Ecto neural progenitor cell (in vitro differentiated cells): ENCODE measurements around the gene MYPN.
"Not testable (repeated sequence)": the region's sequence is repeated elsewhere in the genome, so short reads cannot be mapped to it uniquely, and the experiment has no call there.

Source experiments
- DNase-seq: peaks from one replicate; pipeline ENCODE4 v3.0.0-alpha.2; 2018; ENCODE audit warnings: low spot score

The MYPN gene, protein sequence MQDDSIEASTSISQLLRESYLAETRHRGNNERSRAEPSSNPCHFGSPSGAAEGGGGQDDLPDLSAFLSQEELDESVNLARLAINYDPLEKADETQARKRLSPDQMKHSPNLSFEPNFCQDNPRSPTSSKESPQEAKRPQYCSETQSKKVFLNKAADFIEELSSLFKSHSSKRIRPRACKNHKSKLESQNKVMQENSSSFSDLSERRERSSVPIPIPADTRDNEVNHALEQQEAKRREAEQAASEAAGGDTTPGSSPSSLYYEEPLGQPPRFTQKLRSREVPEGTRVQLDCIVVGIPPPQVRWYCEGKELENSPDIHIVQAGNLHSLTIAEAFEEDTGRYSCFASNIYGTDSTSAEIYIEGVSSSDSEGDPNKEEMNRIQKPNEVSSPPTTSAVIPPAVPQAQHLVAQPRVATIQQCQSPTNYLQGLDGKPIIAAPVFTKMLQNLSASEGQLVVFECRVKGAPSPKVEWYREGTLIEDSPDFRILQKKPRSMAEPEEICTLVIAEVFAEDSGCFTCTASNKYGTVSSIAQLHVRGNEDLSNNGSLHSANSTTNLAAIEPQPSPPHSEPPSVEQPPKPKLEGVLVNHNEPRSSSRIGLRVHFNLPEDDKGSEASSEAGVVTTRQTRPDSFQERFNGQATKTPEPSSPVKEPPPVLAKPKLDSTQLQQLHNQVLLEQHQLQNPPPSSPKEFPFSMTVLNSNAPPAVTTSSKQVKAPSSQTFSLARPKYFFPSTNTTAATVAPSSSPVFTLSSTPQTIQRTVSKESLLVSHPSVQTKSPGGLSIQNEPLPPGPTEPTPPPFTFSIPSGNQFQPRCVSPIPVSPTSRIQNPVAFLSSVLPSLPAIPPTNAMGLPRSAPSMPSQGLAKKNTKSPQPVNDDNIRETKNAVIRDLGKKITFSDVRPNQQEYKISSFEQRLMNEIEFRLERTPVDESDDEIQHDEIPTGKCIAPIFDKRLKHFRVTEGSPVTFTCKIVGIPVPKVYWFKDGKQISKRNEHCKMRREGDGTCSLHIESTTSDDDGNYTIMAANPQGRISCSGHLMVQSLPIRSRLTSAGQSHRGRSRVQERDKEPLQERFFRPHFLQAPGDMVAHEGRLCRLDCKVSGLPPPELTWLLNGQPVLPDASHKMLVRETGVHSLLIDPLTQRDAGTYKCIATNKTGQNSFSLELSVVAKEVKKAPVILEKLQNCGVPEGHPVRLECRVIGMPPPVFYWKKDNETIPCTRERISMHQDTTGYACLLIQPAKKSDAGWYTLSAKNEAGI (N-terminal part only)

GRCh38 chr10:68109331-68109730 is at the start of gene MYPN:
MYPN (plus strand) TSS chr10:68109488; CDS start chr10:68121439, 11,951 bp downstream.
- no peak for DNase-seq

DNA sequence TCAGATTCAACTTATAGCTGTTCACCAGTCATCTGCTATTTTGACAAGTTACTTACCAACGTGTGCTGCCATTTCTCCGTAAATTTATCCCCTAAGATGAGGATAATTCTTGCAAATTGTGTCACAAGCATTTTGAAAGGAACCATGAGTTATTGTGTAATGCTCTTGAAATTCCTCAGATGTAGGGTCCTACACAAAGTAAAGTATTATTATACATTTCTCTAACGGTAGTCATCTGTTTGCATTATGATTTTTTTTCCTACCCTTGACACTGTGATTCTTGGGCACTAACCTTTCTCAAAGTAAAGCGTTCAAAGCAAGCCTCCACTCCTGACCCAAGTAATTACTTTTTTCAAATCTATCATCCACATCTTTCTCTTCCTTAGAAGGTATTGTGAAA is 42.3 kb upstream of the MYPN start:
- no peak for DNase-seq

- no peak for DNase-seq
Measured at GRCh38 chr10:68067508-68067907, 41.8 kb upstream of the MYPN start.

DNA sequence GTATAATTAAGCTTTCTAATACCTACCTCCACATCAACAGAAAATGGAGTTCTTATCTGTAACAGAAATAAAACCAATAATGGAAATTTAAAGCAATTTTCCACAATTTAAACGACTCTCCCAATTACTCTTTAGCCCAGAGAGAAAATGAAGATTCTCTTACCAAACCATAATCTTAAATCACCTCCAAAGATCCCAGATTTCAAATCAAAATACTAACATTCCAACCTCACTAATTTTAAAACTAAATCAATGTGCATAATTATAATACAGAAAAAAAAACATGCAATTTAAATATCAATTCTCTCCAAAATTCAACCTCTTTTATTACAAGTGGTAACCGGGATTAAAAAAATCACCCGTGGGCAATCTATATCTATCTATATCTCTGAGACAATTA is 35.7 kb upstream of the MYPN start:
- DNase-seq, result no peak

GRCh38 chr10:68074031-68074774 is 35.1 kb upstream of the MYPN start:
- no peak for DNase-seq

DNA sequence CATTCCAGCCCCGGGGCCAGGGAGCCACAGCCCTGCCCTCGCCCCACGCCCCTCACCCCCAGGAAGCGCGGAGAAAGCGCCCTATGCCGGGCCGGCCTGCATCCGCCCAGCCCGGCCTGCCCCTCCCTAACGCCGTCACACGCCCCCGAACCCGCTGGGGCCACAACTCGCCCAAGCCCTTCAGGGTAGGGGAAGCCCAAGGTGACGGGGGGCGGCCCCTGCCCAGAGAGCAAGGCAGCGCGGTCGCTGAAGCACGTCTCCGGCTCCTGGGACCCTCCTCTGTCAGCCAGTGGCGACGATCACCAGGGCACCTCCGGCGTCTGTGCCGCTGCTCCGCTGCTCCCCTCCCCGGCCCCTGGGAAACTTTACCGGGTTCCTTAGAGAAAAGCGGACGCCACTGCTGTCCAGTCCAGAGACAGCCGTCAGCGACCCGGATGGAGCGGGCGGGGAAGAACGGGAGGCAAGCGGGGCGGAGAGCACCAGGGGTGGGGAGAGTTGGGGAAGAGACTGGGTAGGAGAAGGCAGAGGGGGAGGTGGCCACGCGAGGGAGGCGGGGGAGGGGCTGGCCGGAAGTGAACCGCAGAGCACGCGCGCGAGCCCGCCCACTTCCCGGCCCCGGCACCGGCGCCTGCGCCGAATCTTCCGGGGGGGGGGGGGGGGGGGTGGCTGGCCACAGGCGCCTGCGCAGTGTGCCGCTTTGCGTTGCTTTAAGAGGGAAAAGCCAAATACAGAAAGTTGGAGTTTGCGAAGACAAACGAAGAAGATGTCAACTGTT is 34.3 kb upstream of the MYPN start, which contains the start of gene HERC4:
TSS of gene HERC4 (minus strand) at position 509 of the 775 bp plus-strand sequence. CDS start 2,175 bp downstream, outside the sequence.
- peak; percentile 96 for DNase-seq

GRCh38 chr10:68075550-68076004 is 33.7 kb upstream of the MYPN start:
- no peak for DNase-seq

- not testable (repeated sequence) for DNase-seq
Measured at GRCh38 chr10:68076081-68076480, 33.2 kb upstream of the MYPN start.

GRCh38 chr10:68077026-68077425 is 32.3 kb upstream of the MYPN start:
- DNase-seq, result no peak

GRCh38 chr10:68079434-68079833 is 29.9 kb upstream of the MYPN start:
- DNase-seq, result no peak

DNA sequence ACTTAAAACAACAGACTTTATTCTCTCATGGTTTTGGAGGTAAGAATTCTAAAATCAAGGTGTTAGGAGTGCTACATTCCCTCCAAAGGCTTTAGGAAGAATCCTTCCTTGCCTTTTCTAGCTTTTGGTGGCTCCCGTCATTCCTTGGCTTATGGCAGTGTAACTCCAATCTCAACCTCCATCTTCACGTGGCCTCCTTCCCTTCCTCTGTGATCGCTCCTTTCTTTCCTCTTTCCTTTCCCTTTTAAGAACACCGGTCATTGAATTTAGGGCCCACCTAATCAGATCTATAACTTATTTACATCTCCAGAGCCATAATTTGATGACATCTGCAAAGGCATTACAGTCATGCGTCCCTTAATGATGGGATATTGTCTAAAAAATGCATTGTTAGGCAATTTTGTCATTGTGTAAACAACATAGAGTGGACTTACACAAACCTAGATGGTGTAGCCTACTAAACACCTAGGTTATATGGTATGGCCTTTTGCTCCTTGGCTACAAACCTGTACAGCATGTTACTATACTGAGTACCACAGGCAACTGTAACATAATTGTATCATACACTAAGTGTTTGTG is 28.3 kb upstream of the MYPN start:
- no peak for DNase-seq

- no peak for DNase-seq
Measured at GRCh38 chr10:68081916-68082315, 27.4 kb upstream of the MYPN start.

GRCh38 chr10:68082872-68083271 is 26.4 kb upstream of the MYPN start:
- DNase-seq, result no peak

DNA sequence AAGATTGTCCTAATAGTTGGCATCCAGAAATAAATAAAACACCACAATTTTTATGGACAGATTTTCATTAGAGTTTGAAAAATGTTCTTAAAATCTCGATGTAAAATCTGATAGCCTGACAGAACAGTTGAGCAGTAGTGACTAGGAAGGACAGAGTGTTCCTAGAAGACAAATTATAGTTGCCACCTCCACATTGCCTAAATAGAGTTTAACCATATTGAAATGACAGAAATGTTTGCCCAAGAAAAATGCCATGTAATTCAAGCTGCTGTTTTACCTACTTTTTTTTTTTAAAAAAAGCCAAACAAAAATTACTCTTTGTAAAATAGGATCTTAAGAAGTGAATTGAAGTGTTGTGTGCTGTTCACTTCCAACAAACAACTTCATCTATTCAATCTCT is 25.3 kb upstream of the MYPN start:
- no peak for DNase-seq

- DNase-seq, result no peak
Measured at GRCh38 chr10:68084469-68084868, 24.8 kb upstream of the MYPN start.

GRCh38 chr10:68086011-68086410 is 23.3 kb upstream of the MYPN start:
- DNase-seq, result no peak

GRCh38 chr10:68086910-68087684 is 22.2 kb upstream of the MYPN start:
- no peak for DNase-seq

GRCh38 chr10:68087685-68088401 is 21.4 kb upstream of the MYPN start:
- DNase-seq, result no peak

- DNase-seq, result no peak
Measured at GRCh38 chr10:68088740-68089139, 20.5 kb upstream of the MYPN start.
